Hematopoietic multipotent progenitor cell treated with erythropoietin and hydrocortisone succinate and interleukin-3 and kit ligand, for 4 days (in vitro differentiated cells): ENCODE measurements around the gene GMDS.

Experiments
- DNase-seq: peaks from one replicate; pipeline ENCODE4 v3.0.0-alpha.2; 2015

The GMDS gene

GRCh38 chr6:1923449-1923848, 322.0 kb downstream of the GMDS start:
- DNase-seq = no peak

- no peak for DNase-seq
These were observed 327.6 kb downstream of the GMDS start for GRCh38 chr6:1917626-1918371.

- DNase-seq = peak; percentile 22
These were observed 328.9 kb downstream of the GMDS start for GRCh38 chr6:1916334-1917070.

- no peak for DNase-seq
These were observed 330.2 kb downstream of the GMDS start for GRCh38 chr6:1915226-1915625.

- DNase-seq = peak; percentile 64
These were observed 331.8 kb downstream of the GMDS start for GRCh38 chr6:1913577-1913976.

- no peak for DNase-seq
These were observed 332.7 kb downstream of the GMDS start for GRCh38 chr6:1912731-1913130.

- DNase-seq = peak; percentile 46
These were observed 333.9 kb downstream of the GMDS start for GRCh38 chr6:1911474-1911873.

- no peak for DNase-seq
These were observed 334.6 kb downstream of the GMDS start for GRCh38 chr6:1910621-1911407.

GRCh38 chr6:1908784-1909183, 336.6 kb downstream of the GMDS start:
- DNase-seq = no peak

- DNase-seq = no peak
These were observed 338.8 kb downstream of the GMDS start for GRCh38 chr6:1906609-1907008.

- DNase-seq = no peak
These were observed 339.4 kb downstream of the GMDS start for GRCh38 chr6:1906014-1906413.

- DNase-seq = no peak
These were observed 340.5 kb downstream of the GMDS start for GRCh38 chr6:1904898-1905297.

GRCh38 chr6:1904466-1904799, 341.0 kb downstream of the GMDS start:
- DNase-seq = no peak

- no peak for DNase-seq
These were observed 341.5 kb downstream of the GMDS start for GRCh38 chr6:1903780-1904465.

- no peak for DNase-seq
These were observed 343.8 kb downstream of the GMDS start for GRCh38 chr6:1901556-1901955.

GRCh38 chr6:1896897-1897296, 348.5 kb downstream of the GMDS start:
- no peak for DNase-seq

GRCh38 chr6:1895721-1896120, 349.7 kb downstream of the GMDS start:
- DNase-seq = no peak

- DNase-seq = no peak
These were observed 350.5 kb downstream of the GMDS start for GRCh38 chr6:1894954-1895353.

GRCh38 chr6:1893470-1894130, 351.8 kb downstream of the GMDS start:
- DNase-seq = peak; percentile 16

- no peak for DNase-seq
These were observed 352.7 kb downstream of the GMDS start for GRCh38 chr6:1892716-1893115.

- no peak for DNase-seq
These were observed 354.4 kb downstream of the GMDS start for GRCh38 chr6:1890987-1891386.

- DNase-seq = no peak
These were observed 355.3 kb downstream of the GMDS start for GRCh38 chr6:1890071-1890470.

- DNase-seq = no peak
These were observed 359.8 kb downstream of the GMDS start for GRCh38 chr6:1885576-1886011.
